Measurements from ENCODE around the gene CDHR2.

DNA sequence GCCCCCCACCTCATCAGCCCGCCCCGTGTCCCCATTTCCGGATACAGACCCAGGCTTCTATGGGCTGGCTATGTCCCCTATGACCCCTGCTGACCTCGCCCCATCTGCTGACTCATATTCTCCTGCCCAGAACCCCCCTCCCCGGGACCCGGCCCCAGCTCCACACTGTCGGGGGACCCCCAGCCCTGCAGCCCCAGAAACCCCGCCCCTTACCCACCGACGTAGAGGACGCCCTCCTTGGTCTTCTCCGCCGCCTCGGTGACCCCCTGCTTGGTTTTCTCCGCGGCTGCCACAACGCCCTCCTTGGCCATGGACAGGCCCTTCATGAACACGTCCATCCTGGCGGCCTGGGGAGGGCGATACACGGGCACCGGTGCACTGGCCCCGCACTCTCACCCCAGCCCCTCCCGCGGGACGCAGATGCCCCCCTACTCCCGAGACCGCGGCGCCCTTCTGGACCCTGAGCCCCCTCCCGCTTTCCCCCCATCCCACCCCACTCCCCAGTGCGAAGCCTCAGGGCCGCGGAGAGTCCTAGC lies 80.2 kb downstream of the CDHR2 start:
- TF ChIP-seq POLR2AphosphoS5 (IDR thresholded peaks at IDR 0.05; ENCODE audit: low read depth, low read length): no peak
- TF ChIP-seq POLR2A (IDR thresholded peaks at IDR 0.05; ENCODE audit: low read depth, low read length): no peak
